CD4-positive, alpha-beta T cell treated with Interleukin-21 for 1 hour (primary cell): ENCODE results near the gene GON7.
"Not testable (repeated sequence)": the region's sequence is repeated elsewhere in the genome, so short reads cannot be mapped to it uniquely, and the experiment has no call there.

Experiments
- DNase-seq: peaks from one replicate; pipeline ENCODE4 v3.0.0-alpha.2; 2020

GON7 gene, protein sequence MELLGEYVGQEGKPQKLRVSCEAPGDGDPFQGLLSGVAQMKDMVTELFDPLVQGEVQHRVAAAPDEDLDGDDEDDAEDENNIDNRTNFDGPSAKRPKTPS

DNA sequence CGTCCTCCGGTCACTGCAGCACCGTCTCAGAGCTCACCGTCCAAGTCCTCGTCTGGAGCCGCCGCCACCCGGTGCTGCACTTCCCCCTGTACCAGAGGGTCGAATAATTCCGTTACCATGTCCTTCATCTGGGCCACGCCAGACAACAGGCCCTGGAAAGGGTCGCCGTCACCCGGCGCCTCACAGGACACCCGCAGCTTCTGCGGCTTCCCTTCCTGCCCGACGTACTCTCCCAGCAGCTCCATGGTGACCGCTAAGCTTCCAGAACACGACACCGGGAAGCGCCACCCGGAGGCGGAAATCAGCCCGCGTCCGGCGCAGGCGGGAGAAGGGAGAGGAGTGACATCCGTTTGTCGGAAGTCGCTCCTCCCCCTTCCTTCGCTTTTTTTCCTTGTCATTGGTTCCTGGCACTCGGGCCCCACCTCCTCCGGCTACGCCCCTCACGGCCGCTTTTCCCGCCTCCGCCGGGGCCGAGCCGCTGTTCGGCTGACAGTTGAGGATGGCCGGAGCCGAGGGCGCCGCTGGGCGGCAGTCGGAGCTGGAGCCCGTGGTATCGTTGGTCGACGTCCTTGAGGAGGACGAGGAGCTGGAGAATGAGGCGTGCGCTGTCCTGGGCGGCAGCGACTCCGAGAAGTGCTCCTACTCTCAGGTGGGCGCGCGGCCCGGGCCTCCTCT, at the start of gene GON7, which contains the start of gene UBR7:
Gene GON7 (minus strand): TSS at position 273 of the 675 bp plus-strand sequence. CDS start 28 bp downstream, at position 245.
Gene UBR7 (plus strand): TSS at position 464 of the 675 bp plus-strand sequence. CDS start 36 bp downstream, at position 500.
- peak; percentile 89 for DNase-seq

DNA sequence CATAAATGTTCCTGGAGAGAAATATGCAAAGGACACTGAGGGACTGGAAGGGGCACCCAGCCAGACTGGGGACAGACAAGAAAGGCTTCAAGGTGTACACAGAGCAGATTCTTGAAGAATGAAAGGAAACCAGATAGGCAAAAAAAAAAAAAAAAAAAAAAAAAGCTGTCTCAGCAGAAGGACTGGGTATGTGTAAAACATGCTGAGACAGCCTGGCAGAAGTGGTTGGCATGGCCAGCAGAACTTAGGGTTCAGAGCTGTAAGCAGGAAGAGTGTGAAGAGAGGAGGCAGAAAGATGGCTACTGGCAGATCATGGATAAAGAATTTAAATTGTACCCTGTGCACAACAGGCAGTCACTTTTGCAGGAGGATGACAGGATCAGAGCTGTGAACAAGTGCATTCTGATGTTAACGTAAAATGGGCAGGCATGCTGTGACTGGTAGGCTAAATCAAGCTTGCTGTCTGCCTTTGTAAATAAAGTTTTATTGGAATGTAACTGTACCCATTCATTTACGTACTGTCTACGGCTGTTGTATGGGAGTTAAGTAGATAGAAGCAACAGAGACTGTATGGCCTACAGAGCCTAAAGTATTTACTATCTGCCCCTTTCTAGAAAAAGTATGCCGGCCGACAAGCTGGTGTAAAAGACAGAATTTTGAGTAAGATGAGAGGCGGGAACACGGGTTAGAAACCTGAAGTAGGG, 42.4 kb upstream of the GON7 start:
- DNase-seq, result no peak

DNA sequence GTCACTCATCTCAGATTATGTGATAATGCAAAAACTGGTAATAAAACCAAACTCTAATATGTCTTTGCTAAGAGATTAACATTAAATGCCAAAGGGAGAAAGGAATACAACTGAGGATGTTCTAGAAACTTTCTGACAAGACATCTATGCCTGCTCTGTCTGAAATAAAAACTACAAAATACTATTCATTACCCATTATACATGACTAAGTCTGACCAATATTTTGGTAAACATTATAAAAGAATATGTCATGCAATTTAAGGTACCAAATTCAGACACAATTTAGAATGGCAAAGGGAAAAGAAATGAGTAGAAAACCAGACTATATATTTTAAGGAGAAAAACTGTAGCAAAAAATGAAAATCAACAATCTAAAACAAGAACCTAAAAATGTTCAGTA, 39.7 kb upstream of the GON7 start:
- DNase-seq, result no peak

DNA sequence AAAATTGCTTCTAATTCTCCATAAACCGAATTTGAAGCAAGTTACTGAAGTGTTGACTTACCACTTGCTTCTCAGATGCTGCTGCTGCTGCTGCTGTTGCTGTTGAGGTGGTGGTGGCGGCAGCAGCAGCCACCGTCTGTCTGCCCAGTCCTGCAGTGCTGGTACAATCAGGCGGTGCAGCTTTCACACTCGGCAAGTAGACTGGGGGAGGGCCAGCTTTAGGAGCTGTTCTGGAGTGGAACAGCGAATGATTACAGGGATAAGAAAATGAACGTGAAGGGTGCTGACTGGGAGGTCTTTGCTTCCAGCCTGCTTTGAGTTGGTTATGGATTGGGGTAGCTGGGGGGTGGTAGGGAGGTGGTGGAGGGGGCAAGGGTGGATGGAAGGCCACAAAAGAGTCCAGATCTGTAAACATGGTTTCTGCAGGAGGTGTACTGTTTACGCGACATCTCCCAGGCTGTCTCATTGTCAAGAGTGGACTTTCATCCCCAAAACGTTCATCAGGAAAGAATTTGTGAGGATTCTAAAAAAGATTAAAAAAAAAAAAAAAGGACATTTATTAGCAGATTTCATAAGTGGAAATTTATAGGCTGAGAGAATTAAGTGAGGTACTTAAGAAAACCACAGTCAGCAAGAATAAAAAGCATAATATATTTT, 39.0 kb upstream of the GON7 start:
- DNase-seq, result no peak

DNA sequence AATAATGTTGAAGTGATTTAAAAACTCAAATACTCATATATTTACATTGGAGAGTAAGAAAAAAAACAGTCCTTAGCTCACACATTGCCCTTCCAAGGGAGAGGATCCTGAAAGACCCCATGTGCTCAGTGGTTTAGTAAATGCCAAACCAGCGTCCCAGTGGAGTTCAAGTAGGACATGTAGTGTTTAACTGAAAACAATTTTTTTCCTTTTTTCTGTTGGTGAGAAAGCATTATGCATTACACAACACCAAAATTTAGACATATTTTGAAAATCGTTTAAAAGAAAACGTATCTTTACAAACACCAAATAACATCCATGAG, 33.8 kb upstream of the GON7 start:
- no peak for DNase-seq

DNA sequence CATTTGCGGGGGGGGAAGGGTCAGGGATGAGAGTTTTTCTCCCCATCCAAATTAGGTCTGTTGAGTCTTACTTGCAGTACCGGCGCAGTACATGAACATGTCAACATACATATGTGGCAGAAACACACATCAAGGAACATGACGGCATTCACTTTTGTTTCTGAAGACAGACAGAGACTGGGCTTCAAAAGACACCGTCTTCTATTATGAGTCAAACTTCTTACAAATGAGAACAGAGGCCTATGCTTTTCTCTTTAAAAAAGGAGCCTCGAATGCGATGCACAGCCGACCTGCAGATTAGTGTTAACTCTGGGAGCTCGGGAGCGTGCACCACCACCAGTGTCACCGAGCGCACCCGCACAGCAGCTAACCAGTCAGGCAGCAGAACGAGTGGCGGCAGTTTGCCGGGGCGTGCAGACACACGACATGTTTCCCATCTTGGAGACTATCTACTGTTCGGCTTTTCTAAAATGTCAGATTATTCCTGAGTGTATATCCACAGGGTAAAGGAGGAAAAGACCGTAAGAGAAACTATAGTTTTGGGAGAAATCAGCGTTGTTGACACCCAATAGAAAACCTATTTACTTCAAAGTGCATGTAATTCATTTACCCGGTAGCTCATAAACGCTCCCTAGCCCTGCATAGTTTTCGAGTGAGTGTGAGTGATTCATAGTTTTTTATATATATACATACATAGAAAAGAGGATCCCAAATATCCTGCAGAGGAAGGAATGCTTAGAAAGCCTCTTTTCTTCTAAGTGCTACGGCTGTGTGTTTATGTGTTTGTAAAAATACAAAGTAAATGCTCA, 33.2 kb upstream of the GON7 start:
- no peak for DNase-seq

DNA sequence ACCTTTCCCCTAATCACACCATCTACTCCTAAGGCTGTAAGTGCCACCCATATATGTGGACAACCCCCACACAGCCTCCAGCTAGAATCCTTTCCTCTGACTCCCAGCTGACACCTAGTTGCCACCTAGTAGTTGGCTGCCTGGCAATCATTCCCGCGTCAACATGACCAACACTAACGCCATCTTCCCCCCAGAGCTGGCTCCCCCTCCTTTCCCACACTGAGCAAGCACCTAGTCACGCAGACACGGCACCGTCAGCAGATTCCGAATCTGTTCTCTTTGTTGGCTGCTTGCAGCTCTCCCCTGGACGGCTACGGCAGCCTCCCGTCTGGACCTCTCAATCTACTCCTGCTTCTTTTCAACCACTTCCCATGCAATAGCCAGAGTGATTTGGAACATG, 27.9 kb upstream of the GON7 start:
- DNase-seq, result no peak

DNA sequence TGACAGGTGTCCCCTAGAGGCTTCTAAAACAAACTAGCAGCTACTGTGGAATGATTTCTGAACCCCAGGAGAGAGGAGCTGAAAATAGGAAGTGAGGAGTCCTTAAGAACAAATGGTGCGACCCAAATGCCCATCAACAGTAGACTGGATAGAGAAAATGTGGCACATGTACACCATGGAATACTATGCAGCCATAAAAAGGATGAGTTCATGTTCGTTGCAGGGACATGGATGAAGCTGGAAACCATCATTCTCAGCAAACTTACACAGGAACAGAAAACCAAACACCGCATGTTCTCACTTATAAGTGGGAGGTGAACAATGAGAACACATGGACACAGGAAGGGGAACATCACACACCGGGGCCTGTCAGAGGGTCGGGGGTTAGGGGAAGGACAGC, 26.2 kb upstream of the GON7 start:
- DNase-seq, result not testable (repeated sequence)

DNA sequence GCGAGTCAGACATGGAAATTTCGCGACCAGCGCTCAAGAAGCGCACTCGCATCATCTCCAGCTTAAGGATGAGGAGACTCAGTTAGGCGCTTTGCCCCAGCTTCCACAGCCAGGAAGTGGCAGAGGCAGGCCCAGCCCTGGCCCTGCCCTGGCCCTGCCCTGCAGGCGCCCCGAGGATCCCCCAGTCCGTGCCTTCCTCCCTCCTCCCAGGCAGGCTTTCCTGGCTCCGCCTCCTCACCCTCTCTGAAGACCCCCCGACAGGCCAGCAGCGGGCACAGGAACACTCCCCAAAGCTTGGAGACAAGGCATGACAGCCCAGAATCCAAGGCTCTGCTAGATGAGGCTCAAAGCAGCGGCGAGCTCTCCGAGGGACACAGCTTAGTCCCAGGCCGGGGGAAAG, 25.3 kb upstream of the GON7 start:
- no peak for DNase-seq

DNA sequence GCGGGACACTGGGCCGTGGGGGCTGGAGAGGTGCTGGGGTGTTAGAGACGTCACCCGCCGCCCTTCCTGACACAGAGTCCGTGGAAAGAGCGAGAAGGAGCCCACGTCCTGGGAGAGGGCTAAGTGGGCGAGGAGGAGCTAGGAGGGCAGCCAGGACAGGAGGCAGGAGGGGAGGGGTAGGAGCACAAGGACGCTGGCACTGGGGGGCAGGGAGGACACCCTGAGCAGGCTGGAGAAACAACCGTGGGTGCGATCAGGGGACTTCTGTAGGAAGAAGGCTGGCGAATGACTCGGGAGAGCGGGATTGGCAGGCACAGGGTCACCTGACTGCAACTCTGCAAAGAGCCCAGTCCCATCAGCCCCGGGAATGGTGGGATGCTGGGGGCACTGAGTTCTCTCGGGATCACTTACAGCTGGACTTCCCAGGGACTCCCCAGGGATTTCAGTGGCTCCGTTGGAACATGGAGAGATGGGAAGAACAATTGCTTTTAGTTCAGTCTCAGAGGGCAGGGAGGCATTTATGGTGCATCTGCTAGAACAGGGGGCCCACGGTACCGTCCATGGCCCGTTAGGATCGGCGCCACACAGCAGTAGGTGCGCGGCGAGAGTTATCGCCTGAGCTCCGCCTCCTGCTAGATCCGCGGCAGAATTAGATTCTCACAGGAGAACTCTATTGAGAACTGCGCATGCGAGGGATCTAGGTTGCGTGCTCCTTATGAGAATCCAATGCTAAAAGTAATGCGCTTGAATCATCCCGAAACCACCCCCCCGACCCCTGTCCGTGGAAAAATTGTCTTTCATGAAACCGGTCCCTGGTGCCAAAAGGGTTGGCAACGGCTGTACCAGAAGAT, 24.5 kb upstream of the GON7 start:
- DNase-seq, result no peak

DNA sequence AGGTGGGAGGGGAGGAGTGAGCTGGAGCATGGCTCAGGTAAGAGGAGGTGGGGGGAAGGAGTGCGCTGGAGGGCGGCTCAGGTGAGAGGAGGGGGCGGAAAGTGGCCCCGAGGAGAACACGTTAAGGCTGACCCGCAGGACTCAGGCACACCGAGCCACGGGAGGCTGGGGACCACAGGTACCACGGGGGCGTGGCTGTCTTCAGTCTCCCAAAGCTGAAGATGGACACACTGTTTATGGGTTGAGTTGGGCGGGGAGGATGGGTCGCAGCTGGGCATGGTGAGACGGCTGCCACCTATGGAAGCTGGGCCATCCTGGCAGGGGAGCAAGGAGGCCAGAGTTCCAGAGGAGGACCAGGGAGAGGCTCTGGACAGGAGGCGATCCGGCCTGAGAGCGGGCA, 23.7 kb upstream of the GON7 start:
- DNase-seq, result no peak

DNA sequence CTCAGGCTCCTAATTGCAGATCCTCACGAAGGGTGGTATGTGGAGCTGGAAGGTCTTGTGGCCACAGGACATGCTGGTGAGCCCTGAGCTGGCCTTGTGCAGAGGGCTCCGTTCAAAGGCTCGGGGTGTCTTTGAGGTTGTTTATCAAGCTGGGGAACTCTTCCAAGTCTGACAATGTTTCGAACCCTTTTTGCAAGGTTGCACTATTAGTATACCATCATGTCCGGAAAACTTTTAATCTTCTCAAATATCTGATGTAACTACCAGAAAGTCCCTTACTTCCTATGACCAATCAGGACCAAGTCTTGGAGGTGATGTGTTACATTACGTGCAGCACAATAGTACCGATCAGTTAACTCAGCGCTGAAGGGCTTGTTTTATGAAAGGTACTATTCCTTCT, 21.7 kb upstream of the GON7 start:
- DNase-seq, result no peak

DNA sequence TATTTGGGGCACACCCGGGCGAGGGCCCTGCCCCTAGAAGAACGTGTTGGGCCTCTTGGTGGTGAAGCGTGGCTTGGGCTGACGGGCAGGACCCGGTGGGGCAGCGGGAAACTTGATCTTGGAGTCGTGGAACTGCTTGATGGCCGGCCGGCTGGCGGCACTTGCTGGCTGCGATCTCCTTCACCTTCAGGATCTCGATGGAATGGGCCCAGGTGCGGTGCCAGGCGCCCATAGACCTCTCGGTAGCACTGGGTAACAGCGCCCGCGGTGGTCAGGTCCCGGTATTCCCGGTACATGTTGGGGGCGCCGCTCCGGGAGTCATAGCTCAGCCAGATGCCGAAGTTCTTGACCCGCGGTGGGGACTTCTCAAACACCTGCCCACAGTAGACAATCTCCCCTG, 16.7 kb upstream of the GON7 start:
- DNase-seq, result no peak

DNA sequence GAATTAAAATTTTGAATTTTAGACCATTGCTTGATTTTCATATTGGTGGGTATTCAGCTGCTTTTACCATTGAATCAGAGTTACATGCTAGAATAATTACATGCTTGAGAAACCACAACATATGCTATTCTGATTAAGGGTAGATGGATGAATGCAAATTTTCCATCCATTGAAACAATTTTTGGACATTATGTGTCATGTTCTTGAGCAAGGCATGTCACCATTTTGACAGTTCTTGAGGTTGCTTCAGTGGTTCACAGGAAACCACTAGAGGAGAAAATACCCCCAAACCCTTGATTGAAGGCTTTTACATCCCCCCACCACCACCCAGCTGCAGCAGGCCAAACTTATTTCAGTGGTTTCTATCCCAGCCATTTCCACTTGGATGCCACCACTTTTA, 13.6 kb upstream of the GON7 start:
- DNase-seq, result no peak

DNA sequence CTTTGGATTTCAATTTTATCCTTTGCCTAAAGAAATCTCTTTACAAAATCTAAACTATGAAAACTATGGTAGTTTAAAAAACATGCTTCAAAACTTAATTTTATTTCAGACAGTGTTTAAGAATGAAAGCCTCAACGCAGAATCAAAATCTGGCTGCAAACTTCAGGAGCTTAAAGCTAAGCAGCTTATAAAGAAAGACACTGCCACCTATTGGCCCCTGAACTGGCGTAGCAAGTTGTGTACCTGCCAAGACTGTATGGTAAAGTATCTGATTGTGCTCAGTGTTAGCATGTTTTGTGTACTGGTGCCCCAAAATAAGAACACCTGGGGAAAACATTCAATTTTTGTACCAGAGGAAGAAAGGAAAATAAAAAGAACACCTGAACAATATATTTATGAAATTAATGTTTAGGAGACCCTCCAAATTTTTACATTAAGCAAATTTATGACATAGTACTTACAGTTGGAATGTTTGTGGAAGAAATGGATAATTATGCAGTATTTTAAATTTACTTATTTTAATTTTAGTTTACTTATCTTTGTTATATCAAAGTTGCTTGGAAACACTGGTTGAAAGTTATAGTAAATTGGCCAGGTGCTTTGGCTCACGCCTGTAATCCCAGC, 12.3 kb upstream of the GON7 start:
- peak; percentile 72 for DNase-seq

DNA sequence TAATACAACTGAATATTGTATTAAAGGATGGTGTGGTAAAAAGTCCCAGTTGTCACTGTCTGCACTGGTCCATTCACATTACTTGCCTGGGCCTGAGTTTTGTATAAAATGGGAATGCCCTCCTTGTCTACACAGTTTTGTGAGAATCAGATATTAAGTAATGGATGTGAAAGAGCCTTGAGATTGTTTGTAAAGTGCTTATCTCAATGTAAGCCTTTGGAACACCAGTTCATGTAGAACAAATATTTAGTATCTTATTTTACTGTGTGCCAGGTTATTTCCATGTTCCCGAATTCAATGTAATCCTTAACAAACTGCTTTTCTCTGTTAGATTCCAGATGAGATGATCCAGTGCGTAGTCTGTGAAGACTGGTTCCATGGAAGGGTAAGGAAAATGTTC, 7.7 kb upstream of the GON7 start:
- DNase-seq, result no peak

DNA sequence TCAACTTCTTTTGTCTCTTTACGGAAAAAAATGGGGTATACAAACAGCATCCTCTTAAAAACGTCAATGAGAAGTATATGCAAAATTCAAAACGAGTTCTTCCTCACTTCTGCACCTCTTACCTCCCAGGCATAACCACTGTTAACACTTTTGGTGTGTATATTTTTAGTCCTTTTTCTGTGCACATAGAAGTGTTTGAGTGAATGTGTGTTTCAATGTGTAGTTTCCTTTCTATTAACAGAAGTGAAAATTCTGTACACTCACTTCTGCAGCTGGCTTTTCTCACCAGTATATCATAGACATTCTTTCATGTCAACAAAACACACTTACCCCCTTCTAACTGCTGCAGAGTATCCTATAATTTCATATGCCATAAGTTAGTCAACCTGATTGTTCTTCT, 5.6 kb upstream of the GON7 start:
- DNase-seq, result no peak

DNA sequence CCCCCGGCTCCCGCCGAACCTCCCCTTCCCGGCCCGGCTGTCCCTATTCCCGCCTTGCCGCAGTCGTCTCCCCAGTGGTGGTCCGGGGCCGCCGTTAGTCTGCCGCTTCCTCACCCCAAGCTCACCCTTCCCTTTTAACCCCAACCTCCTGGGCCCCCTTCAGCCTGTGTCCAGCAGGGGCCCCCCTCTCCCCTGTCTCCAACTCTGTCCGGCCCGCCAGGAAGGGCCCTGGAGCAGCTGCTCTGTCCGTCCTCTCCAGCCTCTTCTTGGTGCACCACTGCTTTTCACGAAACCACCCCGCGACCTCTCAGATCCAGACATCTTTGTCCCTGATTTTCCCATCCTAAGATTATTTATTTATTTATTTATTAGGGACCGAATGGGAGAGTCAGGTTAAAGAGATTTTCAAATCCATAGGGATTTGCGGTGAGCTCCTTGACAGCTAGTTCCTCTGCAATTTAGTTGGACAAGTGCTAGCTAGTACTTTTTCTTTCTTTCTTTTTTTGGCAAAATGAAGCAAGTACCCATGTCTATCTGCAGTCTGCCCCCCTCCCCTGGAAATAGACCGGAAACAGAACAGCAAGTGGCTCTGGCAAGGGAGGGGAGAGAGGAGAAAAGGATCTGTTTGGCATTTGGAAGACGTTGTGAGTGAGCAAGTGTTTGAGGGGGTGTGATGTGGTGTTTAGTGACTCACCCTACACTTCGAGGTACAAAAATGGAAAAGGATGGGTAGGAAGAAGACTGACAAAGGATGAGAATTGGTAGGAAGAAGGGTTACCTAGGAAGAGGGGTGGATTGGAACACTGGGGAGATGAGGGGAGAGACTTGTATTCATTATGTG, 823 bp upstream of the GON7 start:
- peak; percentile 17 for DNase-seq

DNA sequence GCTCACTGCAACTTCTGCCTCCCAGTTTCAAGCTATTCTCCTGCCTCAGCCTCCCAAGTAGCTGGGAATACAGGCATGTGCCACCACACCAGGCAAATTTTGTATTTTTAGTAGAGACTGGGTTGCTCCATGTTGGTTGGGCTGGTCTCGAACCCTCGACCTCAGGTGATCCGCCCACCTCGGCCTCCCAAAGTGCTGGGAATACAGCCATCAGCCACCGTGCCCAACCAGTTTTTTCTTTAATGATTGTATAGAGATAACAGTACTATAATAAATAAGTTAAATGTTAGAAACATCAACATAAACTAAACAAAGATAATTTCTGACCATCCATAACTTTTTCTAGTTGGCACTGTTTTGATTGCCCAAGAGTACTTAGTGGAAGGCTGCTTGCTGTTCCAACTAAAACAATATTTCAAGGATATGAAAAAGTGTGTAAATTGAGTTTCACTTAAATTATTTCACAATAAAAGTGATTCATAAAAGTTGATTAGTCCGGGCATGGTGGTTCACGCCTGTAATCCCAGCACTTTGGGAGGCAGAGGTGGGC, 5.6 kb downstream of the GON7 start:
- DNase-seq, result no peak

DNA sequence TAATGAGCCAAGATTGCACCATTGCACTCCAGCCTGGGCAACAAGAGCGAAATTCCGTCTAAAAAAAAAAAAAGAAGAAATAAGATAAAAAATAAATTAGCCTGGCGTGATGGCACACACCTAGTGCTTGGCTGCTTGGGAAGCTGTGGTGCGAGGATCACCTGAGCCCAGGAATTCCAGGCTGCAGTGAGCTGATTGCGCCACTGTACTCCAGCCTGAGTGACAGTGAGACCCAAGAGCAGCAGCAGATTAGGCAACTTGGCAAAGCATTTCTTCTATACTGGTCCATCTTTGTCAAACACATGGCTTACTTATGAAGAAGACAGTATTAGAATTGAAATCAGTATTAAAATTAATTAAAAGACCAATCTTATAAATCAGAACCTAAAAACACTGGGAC, 6.3 kb downstream of the GON7 start:
- no peak for DNase-seq

DNA sequence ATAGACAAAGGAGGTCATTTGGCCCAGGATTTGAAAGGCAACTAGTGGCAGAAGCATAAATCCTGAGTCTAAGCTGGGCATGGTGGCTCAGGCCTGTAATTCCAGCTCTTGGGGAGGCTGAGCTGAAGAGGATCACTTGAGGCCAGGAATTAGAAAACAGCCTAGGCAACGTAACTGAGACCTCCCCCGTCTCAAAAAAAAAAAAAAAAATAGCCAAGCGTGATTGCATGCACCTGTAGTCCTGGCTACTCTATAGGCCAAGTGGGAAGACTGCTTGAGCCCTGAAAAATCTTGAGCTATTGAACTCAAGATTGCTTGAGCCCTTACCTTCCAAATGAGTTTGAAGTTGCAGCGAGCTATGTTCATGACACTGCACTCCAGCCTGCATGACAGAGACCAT, 7.8 kb downstream of the GON7 start:
- DNase-seq, result no peak
